Testis (tissue), 3 donors: ENCODE measurements around the gene SYCE1. TPM values are rescaled to one million over a fixed set of nuclear protein-coding genes. Genes with fewer than 3 reads are reported as not detected.

Experiments used
- DNase-seq: peaks from one replicate; pipeline ENCODE4 v3.0.0-alpha.2; 2019
- H3K27ac ChIP-seq, 2 donors: fragments of 200-600 bp; sonication (generic); one replicate each; pipeline ENCODE4 v1.5.1; 2019
- H3K27me3 ChIP-seq: fragments of 200-600 bp; sonication (generic); one replicate; pipeline ENCODE4 v1.5.1; 2019
- H3K36me3 ChIP-seq: fragments of 200-600 bp; sonication (generic); one replicate; pipeline ENCODE4 v1.5.1; 2017; ENCODE audit warnings: low read depth; ENCODE audit errors: missing control alignments
- H3K4me1 ChIP-seq: fragments of 200-600 bp; sonication (generic); one replicate; pipeline ENCODE4 v1.5.1; 2019
- H3K4me3 ChIP-seq, 2 donors: fragments of 200-600 bp; sonication (generic); one replicate each; pipeline ENCODE4 v1.5.1; 2017 to 2019
- H3K9me3 ChIP-seq: fragments of 200-600 bp; sonication (generic); one replicate; pipeline ENCODE4 v1.5.1; 2017
- CTCF ChIP-seq, 3 experiments: fragments of 450-650 bp in 2 of 3; fragments of 200-600 bp in 1 of 3; sonication (generic) in 1 of 3; IDR thresholded peaks; one replicate each; pipeline ENCODE4 v1.5.1; 2016 to 2019; ENCODE audit warnings: antibody characterized with exemption in 3 of 3, mild to moderate bottlenecking in 2 of 3, moderate library complexity in 1 of 3
- POLR2A ChIP-seq: fragments of 450-650 bp; IDR thresholded peaks from one replicate; pipeline ENCODE4 v1.6.1; 2017; ENCODE audit warnings: antibody characterized with exemption, mild to moderate bottlenecking, moderate library complexity
- WGBS, 2 donors: methylation state at CpG; one replicate each; pipeline ENCODE4 v1.1.5; 2018; 5-methylcytosine and 5-hydroxymethylcytosine counted together
- intact Hi-C: fragments of 100-400 bp; cut with DNase I; formaldehyde crosslinking; loops from one replicate; pipeline ENCODE4 v1.15.1; 2023; ENCODE audit warnings: low total_unique reads
- polyA plus RNA-seq: library from polyadenylated mRNA; stranded (reverse); fragments of 350-450 nt; fragmentation: Illumina TruSeq; extraction: RNeasy Lipid Tissue Mini Kit (QIAGEN cat#74804); gene quantifications from one replicate; pipeline ENCODE4 v1.2.3, GENCODE V29; 2014; ENCODE audit warnings: low read depth, low replicate concordance; ENCODE audit not compliant: insufficient read depth
- total RNA-seq, 2 donors: library from RNA; depleted of rRNA; stranded (reverse); fragments of >200 nt; gene quantifications; one replicate each; pipeline ENCODE4 v1.2.3, GENCODE V29; 2016

Gene SYCE1
- total and polyA plus RNA-seq, 3 donors from 2014 or later: 43.4 to 139 (median 78.2) TPM

GRCh38 chr10:133567609-133568286, 2.4 kb upstream of the SYCE1 start:
- no peaks in the 10 kb centered on the region for H3K9me3 ChIP-seq
- WGBS, 2 donors: 64 to 74% methylated on average over 6 to 29 of the region's 29 CpGs
- H3K4me3 ChIP-seq: no peak overlapping the region
- H3K36me3 ChIP-seq: no peaks in the 10 kb centered on the region
- intact Hi-C loops: no loop called here
- no peak for DNase-seq
- H3K4me1 ChIP-seq: no peaks in the 10 kb centered on the region
- H3K27me3 ChIP-seq: no peaks in the 10 kb centered on the region
- TF ChIP-seq POLR2A (no peak), CTCF (IDR thresholded peaks at IDR 0.05) (no peak)
- H3K27ac ChIP-seq: no peak overlapping the region

GRCh38 chr10:133567119-133567518, 1.7 kb upstream of the SYCE1 start:
- TF ChIP-seq CTCF (IDR thresholded peaks at IDR 0.05): no peak
- no peak for TF ChIP-seq POLR2A
- H3K36me3 ChIP-seq: no peaks in the 10 kb centered on the region
- H3K4me1 ChIP-seq: no peaks in the 10 kb centered on the region
- H3K9me3 ChIP-seq: no peaks in the 10 kb centered on the region
- no peaks in the 10 kb centered on the region for H3K27me3 ChIP-seq
- H3K4me3 ChIP-seq: no peak overlapping the region
- no peak overlapping the region for H3K27ac ChIP-seq
- 81 to 83% methylated on average over 5 of the region's 5 CpGs for WGBS, 2 donors
- DNase-seq: no peak
- intact Hi-C loops: no loop called here

GRCh38 chr10:133564816-133565215, 567 bp downstream of the SYCE1 start:
- WGBS, 2 donors: 16 to 71% methylated on average over 12 of the region's 12 CpGs
- Histone ChIP-seq H3K27ac (peak overlapping the region in 1 of 2 donors; percentile 83), H3K9me3 (no peaks in the 10 kb centered on the region), H3K27me3 (no peaks in the 10 kb centered on the region), H3K36me3 (no peaks in the 10 kb centered on the region), H3K4me1 (no peaks in the 10 kb centered on the region), H3K4me3 (peak overlapping the region; percentile 56 to 61)
- intact Hi-C loops: no loop called here
- no peak for DNase-seq
- no peak for TF ChIP-seq CTCF (IDR thresholded peaks at IDR 0.05)
- TF ChIP-seq POLR2A: no peak

DNA sequence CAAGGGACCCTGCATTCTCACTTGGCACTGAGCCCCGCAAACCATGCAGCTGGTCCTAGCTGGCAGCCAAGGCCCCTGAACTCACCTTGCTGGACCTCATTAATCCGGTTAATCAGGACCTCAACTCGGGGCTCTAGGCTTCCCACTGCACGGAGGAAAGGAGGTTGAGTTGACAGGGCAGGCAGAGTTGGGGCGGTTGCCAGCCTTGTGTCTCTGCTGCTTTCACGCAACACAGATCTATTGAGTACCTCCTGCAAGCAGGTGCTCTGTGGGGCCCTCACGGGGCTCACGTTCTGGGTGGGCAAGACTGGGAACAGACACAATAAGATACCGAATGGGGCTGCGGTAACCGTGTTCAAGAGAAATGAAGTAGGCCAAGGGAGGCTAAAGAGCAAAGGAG, 6.2 kb downstream of the SYCE1 start:
- H3K4me3 ChIP-seq: no peak overlapping the region
- intact Hi-C loops: no loop called here
- no peak overlapping the region for H3K27ac ChIP-seq
- H3K36me3 ChIP-seq: no peaks in the 10 kb centered on the region
- 83 to 86% methylated on average over 10 to 11 of the region's 11 CpGs for WGBS, 2 donors
- H3K9me3 ChIP-seq: no peaks in the 10 kb centered on the region
- no peak for TF ChIP-seq POLR2A
- no peak for TF ChIP-seq CTCF (IDR thresholded peaks at IDR 0.05)
- H3K4me1 ChIP-seq: no peaks in the 10 kb centered on the region
- no peaks in the 10 kb centered on the region for H3K27me3 ChIP-seq
- no peak for DNase-seq

DNA sequence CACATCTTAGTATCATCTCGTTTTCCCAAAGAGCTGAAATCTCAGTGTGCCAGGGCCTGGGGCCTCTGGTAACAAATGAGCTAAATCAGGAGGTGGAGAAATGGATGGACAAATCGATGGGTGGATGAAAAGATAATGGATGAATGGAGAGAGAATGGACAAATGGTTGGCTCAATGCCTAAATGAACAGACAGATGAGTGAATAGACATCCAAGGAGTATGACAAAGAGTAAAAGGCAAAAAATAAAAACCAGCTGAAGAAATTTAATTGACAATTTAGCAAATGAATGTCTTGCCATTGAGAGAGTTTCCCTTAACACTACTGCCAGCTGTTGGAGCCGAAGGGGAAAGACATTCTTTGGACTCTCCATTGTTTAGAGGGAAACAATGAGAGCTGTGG, 8.0 kb downstream of the SYCE1 start:
- Histone ChIP-seq H3K36me3 (no peaks in the 10 kb centered on the region), H3K4me3 (no peak overlapping the region), H3K9me3 (no peaks in the 10 kb centered on the region), H3K27me3 (no peaks in the 10 kb centered on the region), H3K4me1 (no peaks in the 10 kb centered on the region), H3K27ac (no peak overlapping the region)
- no peak for DNase-seq
- TF ChIP-seq POLR2A (no peak), CTCF (IDR thresholded peaks at IDR 0.05) (no peak)
- WGBS, 2 donors: 49 to 53% methylated on average over 3 of the region's 3 CpGs
- intact Hi-C loops: no loop called here
